ENCODE measurements around the gene STAT1.

- TF ChIP-seq RARB (CRISPR knock-in tag; IDR thresholded peaks at IDR 0.05) (no peak), CSDC2 (CRISPR knock-in tag; IDR thresholded peaks at IDR 0.05) (no peak), ZFP3 (CRISPR knock-in tag; IDR thresholded peaks at IDR 0.05) (no peak), PATZ1 (CRISPR knock-in tag; IDR thresholded peaks at IDR 0.05; ENCODE audit: borderline replicate concordance) (no peak), ZNF70 (CRISPR knock-in tag; IDR thresholded peaks at IDR 0.05) (no peak), ZNF565 (CRISPR knock-in tag; conservative IDR thresholded peaks at IDR 0.05; ENCODE audit: low read depth) (no peak), ZNF8 (CRISPR knock-in tag; IDR thresholded peaks at IDR 0.05) (no peak), TCF4 (CRISPR knock-in tag; IDR thresholded peaks at IDR 0.05; ENCODE audit: borderline replicate concordance) (no peak), ZFP30 (CRISPR knock-in tag; IDR thresholded peaks at IDR 0.05) (no peak), POU6F1 (CRISPR knock-in tag; IDR thresholded peaks at IDR 0.05; ENCODE audit: borderline replicate concordance, low read depth) (no peak), TOX (CRISPR knock-in tag; IDR thresholded peaks at IDR 0.05; ENCODE audit: borderline replicate concordance) (no peak), ZC3H10 (CRISPR knock-in tag; IDR thresholded peaks at IDR 0.05) (no peak)
These were observed 24.8 kb upstream of the STAT1 start for GRCh38 chr2:191038741-191039140.
